ENCODE data around the gene VSTM2L.

GRCh38 chr20:37881601-37882343 lies 21.2 kb upstream of the VSTM2L start:
- TF ChIP-seq EZH2 (IDR thresholded peaks at IDR 0.05) (no peak), POLR2AphosphoS5 (IDR thresholded peaks at IDR 0.05; ENCODE audit: borderline replicate concordance, low read depth, low read length) (no peak), FOXP2 (optimal IDR thresholded peaks at IDR 0.05; ENCODE audit: control extremely low read depth, extremely low read length, insufficient read depth) (no peak)

Measured in SK-N-MC (cell line).